IMR-90 (cell line): ENCODE results near the gene ATL2. TPM values are rescaled to one million over a fixed set of nuclear protein-coding genes. Genes with fewer than 3 reads are reported as not detected.
A peak's percentile ranks its signal among the peaks of the same experiment; 100 is the strongest.

Experiments
- ATAC-seq: fragments of 200-7000 bp; cut with Tn5 transposase; 2 replicates; pipeline ENCODE4 v1.9.1; 2020; ENCODE audit warnings: low read depth, mild to moderate bottlenecking, moderate library complexity
- BruUV-seq: library from RNA; stranded (reverse); fragments of 400-500 nt; replicated peaks from 2 replicates; lab custom pipeline; 2021; lab: Mats Ljungman, UMichigan
- CTCF ChIA-PET: fragments of 300-600 bp; formaldehyde crosslinking; extraction: SDS; loops from one replicate; lab custom pipeline; 2021; ENCODE audit warnings: antibody characterized with exemption; lab: Yijun Ruan, JAX
- POLR2A ChIA-PET: fragments of 300-600 bp; sonication (Branson Sonifier 250); formaldehyde crosslinking; loops from one replicate; lab custom pipeline; 2022; ENCODE audit warnings: antibody characterized with exemption; ENCODE audit not compliant: unreplicated experiment; lab: Charles Lee
- DNase-seq: peaks from one replicate; pipeline ENCODE4 v3.0.0; 2013
- H2AFZ ChIP-seq: replicated peaks from 2 replicates; pipeline ENCODE3; 2013; ENCODE audit warnings: low read length, mild to moderate bottlenecking; ENCODE audit not compliant: poor library complexity
- H2AK5ac ChIP-seq: 2 replicates; pipeline ENCODE4 v1.6.1; 2013; ENCODE audit warnings: low read depth, low read length, inconsistent platforms
- H2AK9ac ChIP-seq: replicated peaks from 2 replicates; pipeline ENCODE3; 2013; ENCODE audit warnings: mild to moderate bottlenecking, low read depth, low read length, moderate library complexity; ENCODE audit not compliant: poor library complexity
- H2BK120ac ChIP-seq: 2 replicates; pipeline ENCODE4 v1.6.1; 2013; ENCODE audit warnings: low read depth, low read length, inconsistent platforms
- H2BK15ac ChIP-seq: 3 replicates; pipeline ENCODE4 v1.6.1; 2013; ENCODE audit warnings: low read depth, low read length, inconsistent platforms
- H2BK20ac ChIP-seq: 2 replicates; pipeline ENCODE4 v1.6.1; 2013; ENCODE audit warnings: low read depth, mild to moderate bottlenecking, inconsistent platforms, low read length, moderate library complexity
- H2BK5ac ChIP-seq: 2 replicates; pipeline ENCODE4 v1.6.1; 2013; ENCODE audit warnings: mild to moderate bottlenecking, low read depth, low read length, inconsistent platforms; ENCODE audit not compliant: poor library complexity, severe bottlenecking
- H3K14ac ChIP-seq: replicated peaks from 2 replicates; pipeline ENCODE4 v1.6.1; 2013; ENCODE audit warnings: low read depth, low read length, inconsistent platforms
- H3K18ac ChIP-seq: 2 replicates; pipeline ENCODE4 v1.6.1; 2013; ENCODE audit warnings: low read depth, low read length, control low read depth
- H3K23ac ChIP-seq: 2 replicates; pipeline ENCODE4 v1.6.1; 2013; ENCODE audit warnings: low read depth, low read length, inconsistent platforms
- H3K27ac ChIP-seq: 2 replicates; pipeline ENCODE4 v1.5.1; 2013; ENCODE audit warnings: mild to moderate bottlenecking, control low read depth, low read length; ENCODE audit not compliant: insufficient read depth
- H3K27me3 ChIP-seq: 2 replicates; pipeline ENCODE4 v1.6.1; 2013; ENCODE audit warnings: low read length; ENCODE audit not compliant: control insufficient read depth, insufficient read depth
- H3K36me3 ChIP-seq: 2 replicates; pipeline ENCODE4 v1.6.1; 2013; ENCODE audit warnings: low read length, mixed read lengths; ENCODE audit not compliant: control insufficient read depth, insufficient read depth
- H3K4ac ChIP-seq: 2 replicates; pipeline ENCODE4 v1.6.1; 2013; ENCODE audit warnings: low read depth, low read length, inconsistent platforms
- H3K4me1 ChIP-seq: 2 replicates; pipeline ENCODE4 v1.6.1; 2013; ENCODE audit warnings: low read length, mixed read lengths; ENCODE audit not compliant: control insufficient read depth, insufficient read depth
- H3K4me2 ChIP-seq: 2 replicates; pipeline ENCODE4 v1.6.1; 2013; ENCODE audit warnings: low read depth, mild to moderate bottlenecking, control low read depth, low read length, moderate library complexity
- H3K4me3 ChIP-seq: 2 replicates; pipeline ENCODE4 v1.5.1; 2013; ENCODE audit warnings: low read depth, mild to moderate bottlenecking, control low read depth, low read length, moderate library complexity; ENCODE audit not compliant: insufficient read depth
- H3K56ac ChIP-seq: 2 replicates; pipeline ENCODE4 v1.6.1; 2013; ENCODE audit warnings: low read length, inconsistent platforms; ENCODE audit not compliant: insufficient read depth; ENCODE audit errors: extremely low read depth
- H3K79me1 ChIP-seq, 2 experiments: 2 replicates each; pipeline ENCODE4 v1.6.1; 2013; ENCODE audit warnings: low read length in 2 of 2, inconsistent platforms in 1 of 2, low read depth in 1 of 2
- H3K9ac ChIP-seq: 2 replicates; pipeline ENCODE4 v1.6.1; 2013; ENCODE audit warnings: low read depth, low read length, control low read depth
- H3K9me1 ChIP-seq: 2 replicates; pipeline ENCODE4 v1.6.1; 2013; ENCODE audit warnings: low read length, inconsistent platforms; ENCODE audit not compliant: insufficient read depth
- H3K9me3 ChIP-seq: 2 replicates; pipeline ENCODE4 v1.6.1; 2013; ENCODE audit warnings: low read length; ENCODE audit not compliant: control insufficient read depth, insufficient read depth
- H4K20me1 ChIP-seq: 2 replicates; pipeline ENCODE4 v1.6.1; 2013; ENCODE audit warnings: low read length, inconsistent platforms; ENCODE audit not compliant: insufficient read depth
- H4K5ac ChIP-seq: 2 replicates; pipeline ENCODE4 v1.6.1; 2013; ENCODE audit warnings: mild to moderate bottlenecking, low read depth, low read length, control low read depth
- H4K8ac ChIP-seq, 2 experiments: 2 replicates each; pipeline ENCODE4 v1.6.1; 2013; ENCODE audit warnings: low read depth in 2 of 2, low read length in 2 of 2, control low read depth in 1 of 2, inconsistent platforms in 1 of 2
- H4K91ac ChIP-seq: 2 replicates; pipeline ENCODE4 v1.6.1; 2013; ENCODE audit warnings: low read depth, low read length, inconsistent platforms; ENCODE audit not compliant: insufficient read depth
- BHLHE40 ChIP-seq: fragments of 150-350 bp; IDR thresholded peaks from 2 replicates; pipeline ENCODE4 v1.6.1; 2016; ENCODE audit warnings: mild to moderate bottlenecking, low read depth, low read length
- CEBPB ChIP-seq: IDR thresholded peaks from 2 replicates; pipeline ENCODE4 v1.6.1; 2012; ENCODE audit warnings: low read depth, low read length, improper control_type of control experiment
- CHD1 ChIP-seq: IDR thresholded peaks from 2 replicates; pipeline ENCODE4 v1.6.1; 2012; ENCODE audit warnings: low read depth, low read length, improper control_type of control experiment
- ELK1 ChIP-seq: fragments of 150-350 bp; IDR thresholded peaks from 2 replicates; pipeline ENCODE4 v1.6.1; 2016; ENCODE audit warnings: low read depth, mild to moderate bottlenecking, low read length, moderate library complexity, borderline replicate concordance
- FOS ChIP-seq: fragments of 150-350 bp; IDR thresholded peaks from 2 replicates; pipeline ENCODE4 v1.6.1; 2016; ENCODE audit warnings: low read depth, low read length
- MAFK ChIP-seq: IDR thresholded peaks from 2 replicates; pipeline ENCODE4 v1.6.1; 2012; ENCODE audit warnings: low read depth, low read length, improper control_type of control experiment
- MAZ ChIP-seq: IDR thresholded peaks from 2 replicates; pipeline ENCODE4 v1.6.1; 2012; ENCODE audit warnings: low read depth, mild to moderate bottlenecking, low read length, improper control_type of control experiment, moderate library complexity, borderline replicate concordance
- MXI1 ChIP-seq: IDR thresholded peaks from 2 replicates; pipeline ENCODE4 v1.6.1; 2012; ENCODE audit warnings: low read depth, mild to moderate bottlenecking, low read length, moderate library complexity, borderline replicate concordance
- POLR2A ChIP-seq: IDR thresholded peaks from 2 replicates; pipeline ENCODE4 v1.6.1; 2012; ENCODE audit warnings: mild to moderate bottlenecking, low read depth, low read length
- RAD21 ChIP-seq: IDR thresholded peaks from 2 replicates; pipeline ENCODE4 v1.6.1; 2012; ENCODE audit warnings: low read length, improper control_type of control experiment
- RCOR1 ChIP-seq: IDR thresholded peaks from 2 replicates; pipeline ENCODE4 v1.6.1; 2012; ENCODE audit warnings: mild to moderate bottlenecking, low read length, improper control_type of control experiment; ENCODE audit not compliant: insufficient replicate concordance
- RFX5 ChIP-seq: IDR thresholded peaks from 2 replicates; pipeline ENCODE4 v1.8.0; 2012; ENCODE audit warnings: low read depth, mild to moderate bottlenecking, low read length, moderate library complexity
- USF2 ChIP-seq: fragments of 150-350 bp; IDR thresholded peaks from 2 replicates; pipeline ENCODE4 v1.6.1; 2017; ENCODE audit warnings: mild to moderate bottlenecking, antibody characterized with exemption, low read length, low read depth
- WGBS, 2 experiments: methylation state at CpG; one replicate each; pipeline versions ENCODE4 v1.1.5 to v1.1.7; 2013; ENCODE audit warnings: missing lambda C conversion rate in 2 of 2; ENCODE audit not compliant: insufficient read length in 1 of 2; ENCODE audit errors: extremely low coverage in 2 of 2; 5-methylcytosine and 5-hydroxymethylcytosine counted together
- dilution Hi-C: fragments of 300-500 bp; cut with HindIII; formaldehyde crosslinking; loops from one replicate; pipeline ENCODE4 v1.14.3; 2018; ENCODE audit warnings: low sequenced_read_pairs; ENCODE audit not compliant: unreplicated experiment
- in situ Hi-C: fragments of 300-500 bp; cut with MboI; formaldehyde crosslinking; loops from 3 replicates; pipeline ENCODE4 v1.14.3; 2019; ENCODE audit warnings: low sequenced_read_pairs, inconsistent platforms, mixed read lengths
- intact Hi-C: fragments of 100-400 bp; cut with micrococcal nuclease; formaldehyde crosslinking; loops from 2 replicates; pipeline ENCODE4 v1.10.0; 2022
- polyA plus RNA-seq, 3 experiments: library from polyadenylated mRNA; depleted of rRNA; stranded (reverse); fragments of >200 nt; gene quantifications; 2 replicates each; pipeline ENCODE4 v1.2.3, GENCODE V29; 2012; ENCODE audit warnings: low replicate concordance in 1 of 3
- total RNA-seq: library from RNA; depleted of rRNA; stranded (reverse); fragments of >200 nt; gene quantifications from 2 replicates; pipeline ENCODE4 v1.2.3, GENCODE V29; 2012

ATL2 gene
- total and polyA plus RNA-seq, 2 of the 4 experiments (the other 2 are of a cell fraction), result 16.0 to 62.6 TPM

- Histone ChIP-seq H3K27me3 (peaks cover 32% of the 10 kb centered on the region), H2AK5ac (no peak overlapping the region), H4K20me1 (no peaks in the 10 kb centered on the region), H3K4me1 (no peaks in the 10 kb centered on the region), H2BK5ac (no peak overlapping the region), H4K5ac (no peak overlapping the region), H2AFZ (no peak overlapping the region), H3K23ac (no peak overlapping the region), H2AK9ac (no peak overlapping the region), H3K36me3 (no peaks in the 10 kb centered on the region), H3K9me3 (no peaks in the 10 kb centered on the region), H3K9me1 (no peaks in the 10 kb centered on the region), H3K14ac (no peak overlapping the region), H3K18ac (no peak overlapping the region), H2BK120ac (no peak overlapping the region), H3K4me2 (no peak overlapping the region), H4K91ac (no peak overlapping the region), H3K4me3 (no peak overlapping the region), H2BK20ac (no peak overlapping the region), H3K79me1 (no peaks in the 10 kb centered on the region), H3K56ac (no peak overlapping the region), H3K4ac (no peak overlapping the region), H4K8ac (no peak overlapping the region), H3K9ac (no peak overlapping the region), H2BK15ac (no peak overlapping the region), H3K27ac (no peak overlapping the region)
- intact Hi-C loops, result no loop called here
- in situ Hi-C loops, result no loop called here
- ATAC-seq (no peak), DNase-seq (peak; percentile 5)
- TF ChIP-seq ELK1 (no peak), CEBPB (no peak), RCOR1 (no peak), MAFK (no peak), POLR2A (no peak), CHD1 (no peak), RFX5 (no peak), FOS (no peak), RAD21 (no peak), BHLHE40 (no peak), MXI1 (no peak), USF2 (no peak), MAZ (no peak)
- WGBS, 2 experiments, result 100% methylated on average over 1 of the region's 5 CpGs; no CpG with 5 or more reads in 1 of the 2 experiments
- BruUV-seq, result no TSS peak
- ChIA-PET POLR2A (no interaction called here), CTCF (no interaction called here)
- dilution Hi-C loops, result no loop called here
These were observed 131.9 kb downstream of the ATL2 start for GRCh38 chr2:38245114-38245641.
